Ectodermal cell (in vitro differentiated cells): ENCODE results near the gene NUP107.

Source experiments
- H3K27ac ChIP-seq: 2 replicates; pipeline ENCODE4 v1.7.0; 2013; ENCODE audit warnings: mild to moderate bottlenecking, low read depth, low read length; ENCODE audit not compliant: insufficient read depth, poor library complexity, severe bottlenecking
- H3K27me3 ChIP-seq: 2 replicates; pipeline ENCODE4 v1.7.0; 2013; ENCODE audit warnings: mild to moderate bottlenecking, low read length; ENCODE audit not compliant: insufficient read depth, control insufficient read depth, poor library complexity, severe bottlenecking
- H3K36me3 ChIP-seq: one replicate; pipeline ENCODE4 v1.7.0; 2013; ENCODE audit warnings: low read length; ENCODE audit not compliant: control insufficient read depth, insufficient read depth
- H3K4me1 ChIP-seq: one replicate; pipeline ENCODE4 v1.7.0; 2013; ENCODE audit warnings: low read length; ENCODE audit not compliant: control insufficient read depth, insufficient read depth
- H3K4me3 ChIP-seq: 2 replicates; pipeline ENCODE4 v1.7.0; 2013; ENCODE audit warnings: low read depth, low read length, control low read depth; ENCODE audit not compliant: insufficient read depth
- H3K9me3 ChIP-seq: 2 replicates; pipeline ENCODE4 v1.7.0; 2013; ENCODE audit warnings: mild to moderate bottlenecking, low read length, moderate library complexity; ENCODE audit not compliant: control insufficient read depth
- WGBS, 2 experiments: methylation state at CpG; one replicate each; pipeline ENCODE4 v1.1.7; 2013; ENCODE audit warnings: missing lambda C conversion rate in 2 of 2; 5-methylcytosine and 5-hydroxymethylcytosine counted together

NUP107 gene

GRCh38 chr12:68771223-68771925 lies 84.6 kb downstream of the NUP107 start:
- H3K27me3 ChIP-seq = no peaks in the 10 kb centered on the region
- H3K4me1 ChIP-seq = no peaks in the 10 kb centered on the region
- WGBS, 2 experiments = 94 to 96% methylated on average over 5 of the region's 5 CpGs
- H3K9me3 ChIP-seq = no peaks in the 10 kb centered on the region
- no peaks in the 10 kb centered on the region for H3K36me3 ChIP-seq
- no peak overlapping the region for H3K27ac ChIP-seq
- no peak overlapping the region for H3K4me3 ChIP-seq

GRCh38 chr12:68772714-68773113 lies 85.9 kb downstream of the NUP107 start:
- Histone ChIP-seq H3K9me3 (no peaks in the 10 kb centered on the region), H3K27me3 (no peaks in the 10 kb centered on the region), H3K4me1 (no peaks in the 10 kb centered on the region), H3K4me3 (no peak overlapping the region), H3K27ac (no peak overlapping the region), H3K36me3 (no peaks in the 10 kb centered on the region)
- WGBS, 2 experiments = 91 to 95% methylated on average over 8 of the region's 8 CpGs

DNA sequence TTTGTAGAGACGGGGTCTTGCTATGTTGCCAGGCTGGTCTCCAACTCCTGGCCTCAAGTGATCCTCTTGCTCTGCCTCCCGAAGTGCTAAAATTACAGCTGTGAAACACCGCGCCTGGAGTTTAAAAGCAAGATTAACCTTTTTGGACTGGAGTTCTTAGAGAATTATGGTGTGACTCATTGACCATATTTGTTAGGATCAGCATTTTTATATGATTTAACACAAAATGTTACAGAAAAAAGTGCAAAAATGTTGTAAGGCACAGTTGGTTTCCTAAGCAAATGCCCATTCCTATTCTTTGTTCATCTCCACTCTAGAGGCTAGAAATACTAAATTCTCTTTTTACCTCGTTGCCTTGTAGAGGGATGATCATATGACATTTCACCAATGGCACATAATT lies 86.8 kb downstream of the NUP107 start:
- no peak overlapping the region for H3K4me3 ChIP-seq
- H3K36me3 ChIP-seq = no peaks in the 10 kb centered on the region
- H3K27ac ChIP-seq = no peak overlapping the region
- H3K27me3 ChIP-seq = no peaks in the 10 kb centered on the region
- WGBS, 2 experiments = 90 to 92% methylated on average over 5 of the region's 5 CpGs
- no peaks in the 10 kb centered on the region for H3K4me1 ChIP-seq
- no peaks in the 10 kb centered on the region for H3K9me3 ChIP-seq

DNA sequence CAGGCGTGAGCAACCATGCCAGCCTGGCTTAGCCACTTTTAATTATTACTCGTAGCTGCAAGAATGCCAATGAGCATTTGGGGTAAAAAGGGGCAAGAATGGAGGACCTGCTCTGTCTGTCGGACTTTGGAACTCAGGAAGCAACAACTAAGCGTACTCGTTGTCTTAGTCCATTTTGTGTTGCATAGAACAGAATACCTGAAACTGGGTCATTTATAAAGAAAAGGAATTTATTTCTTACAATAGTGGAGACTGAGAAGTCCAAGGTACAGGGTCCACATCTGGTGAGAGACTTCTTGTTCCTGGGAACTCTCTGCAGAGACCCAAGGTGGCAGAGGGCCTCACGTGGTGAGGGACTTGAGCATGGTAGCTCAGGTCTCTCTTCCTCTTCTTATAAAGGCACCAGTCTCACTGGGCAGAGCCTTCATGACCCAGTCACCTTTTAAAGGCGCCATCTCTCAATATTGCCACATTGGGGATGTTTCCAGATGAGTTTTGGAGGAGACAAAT lies 88.4 kb downstream of the NUP107 start:
- 91 to 95% methylated on average over 7 of the region's 7 CpGs for WGBS, 2 experiments

DNA sequence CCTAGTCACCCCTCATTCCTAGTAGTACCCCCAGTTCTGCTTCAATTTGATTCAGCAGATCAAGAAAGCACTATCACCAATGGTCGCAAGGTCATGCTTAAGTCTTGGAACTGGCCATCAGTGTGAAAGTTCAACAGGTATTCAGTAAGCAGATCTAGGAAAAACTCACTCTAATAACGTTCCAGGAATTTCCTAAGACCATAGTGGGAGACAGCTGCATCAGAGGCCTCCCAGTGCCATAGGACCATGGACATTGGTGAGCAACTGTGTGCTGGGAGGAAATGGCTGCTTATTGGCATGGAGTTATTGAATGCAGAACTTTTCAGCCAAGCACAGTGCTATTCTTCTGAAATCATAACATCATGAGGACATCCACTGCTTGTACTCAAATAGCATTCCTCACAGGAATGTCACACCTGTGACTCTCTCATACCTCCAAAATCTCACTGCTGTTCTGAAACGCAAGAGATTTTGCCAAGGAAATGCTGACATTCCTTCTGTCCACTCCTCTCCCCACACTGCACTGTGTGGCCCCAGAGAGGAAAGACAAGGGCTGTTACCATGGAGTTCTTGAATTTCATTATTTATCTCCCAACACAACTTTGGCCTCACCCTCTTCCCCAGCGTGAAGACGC lies 90.3 kb downstream of the NUP107 start:
- Histone ChIP-seq H3K36me3 (no peaks in the 10 kb centered on the region), H3K4me1 (no peaks in the 10 kb centered on the region), H3K9me3 (no peaks in the 10 kb centered on the region), H3K27me3 (no peaks in the 10 kb centered on the region), H3K4me3 (no peak overlapping the region), H3K27ac (no peak overlapping the region)
- 92 to 98% methylated on average over 5 of the region's 5 CpGs for WGBS, 2 experiments

More for the DNA sequence above, 88.4 kb downstream of the NUP107 start:
- Histone ChIP-seq H3K27ac (no peak overlapping the region), H3K36me3 (no peaks in the 10 kb centered on the region), H3K4me3 (no peak overlapping the region), H3K9me3 (no peaks in the 10 kb centered on the region), H3K27me3 (no peaks in the 10 kb centered on the region), H3K4me1 (no peaks in the 10 kb centered on the region)

DNA sequence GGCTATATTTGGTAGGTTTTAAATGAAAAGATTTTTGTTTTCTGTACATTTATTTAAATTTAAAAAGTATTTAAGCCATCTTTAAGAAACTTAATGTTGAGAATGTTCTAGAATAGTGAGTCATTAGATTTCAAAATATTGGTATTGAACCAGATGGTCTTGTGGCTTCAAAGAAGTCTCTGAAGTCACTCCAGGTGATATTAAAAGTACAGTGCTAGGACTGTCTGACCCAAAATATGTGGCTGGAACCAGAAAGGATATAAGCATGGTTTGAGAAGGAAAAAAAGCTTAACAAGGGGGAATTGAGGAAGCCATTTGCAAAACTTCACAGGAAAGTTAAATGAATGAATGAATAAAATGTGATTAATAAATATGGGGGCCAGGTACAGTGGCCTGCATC lies 92.5 kb downstream of the NUP107 start:
- Histone ChIP-seq H3K36me3 (no peaks in the 10 kb centered on the region), H3K27me3 (no peaks in the 10 kb centered on the region), H3K4me3 (no peak overlapping the region), H3K27ac (no peak overlapping the region), H3K9me3 (no peaks in the 10 kb centered on the region), H3K4me1 (no peaks in the 10 kb centered on the region)

GRCh38 chr12:68780731-68781130 lies 94.0 kb downstream of the NUP107 start:
- Histone ChIP-seq H3K4me3 (no peak overlapping the region), H3K36me3 (no peaks in the 10 kb centered on the region), H3K27me3 (no peaks in the 10 kb centered on the region), H3K27ac (no peak overlapping the region), H3K9me3 (no peaks in the 10 kb centered on the region), H3K4me1 (no peaks in the 10 kb centered on the region)
- 89 to 92% methylated on average over 6 of the region's 6 CpGs for WGBS, 2 experiments

- no peaks in the 10 kb centered on the region for H3K9me3 ChIP-seq
- 91 to 94% methylated on average over 6 of the region's 6 CpGs for WGBS, 2 experiments
Measured at GRCh38 chr12:68781728-68782127, 95.0 kb downstream of the NUP107 start.

GRCh38 chr12:68784015-68784414 lies 97.2 kb downstream of the NUP107 start:
- H3K27me3 ChIP-seq = no peaks in the 10 kb centered on the region
- 87 to 88% methylated on average over 8 of the region's 8 CpGs for WGBS, 2 experiments
- no peaks in the 10 kb centered on the region for H3K36me3 ChIP-seq
- H3K9me3 ChIP-seq = no peaks in the 10 kb centered on the region
- no peak overlapping the region for H3K27ac ChIP-seq
- no peaks in the 10 kb centered on the region for H3K4me1 ChIP-seq
- no peak overlapping the region for H3K4me3 ChIP-seq

More at GRCh38 chr12:68781728-68782127, 95.0 kb downstream of the NUP107 start:
- H3K27ac ChIP-seq = no peak overlapping the region
- no peak overlapping the region for H3K4me3 ChIP-seq
- H3K27me3 ChIP-seq = no peaks in the 10 kb centered on the region
- H3K36me3 ChIP-seq = no peaks in the 10 kb centered on the region
- no peaks in the 10 kb centered on the region for H3K4me1 ChIP-seq

- Histone ChIP-seq H3K27me3 (no peaks in the 10 kb centered on the region), H3K4me1 (no peaks in the 10 kb centered on the region), H3K4me3 (no peak overlapping the region), H3K9me3 (no peaks in the 10 kb centered on the region), H3K27ac (no peak overlapping the region), H3K36me3 (no peaks in the 10 kb centered on the region)
- WGBS, 2 experiments = 90 to 93% methylated on average over 2 of the region's 2 CpGs
Measured at GRCh38 chr12:68785358-68785757, 98.6 kb downstream of the NUP107 start.
